HT1080 (cell line): Measurements from ENCODE around the gene NUCB2. TPM values are rescaled to one million over a fixed set of nuclear protein-coding genes. Genes with fewer than 3 reads are reported as not detected.
A peak's percentile ranks its signal among the peaks of the same experiment; 100 is the strongest.
"Not testable (repeated sequence)": the region's sequence is repeated elsewhere in the genome, so short reads cannot be mapped to it uniquely, and the experiment has no call there.

Experiments
- DNase-seq: peaks from one replicate; pipeline ENCODE4 v3.0.0-alpha.2; 2015; ENCODE audit warnings: low read depth
- total RNA-seq: library from RNA; depleted of rRNA; stranded (reverse); fragments of >200 nt; shearing (Covaris generic); gene quantifications from 2 replicates; pipeline ENCODE4 v1.2.3, GENCODE V29; 2014

The NUCB2 gene
- total RNA-seq, 1 experiment from 2014 or later, result 20.1 TPM

GRCh38 chr11:17268500-17268899, 8.0 kb upstream of the NUCB2 start:
- DNase-seq, result not testable (repeated sequence)

- DNase-seq, result no peak
These were observed 7.6 kb upstream of the NUCB2 start for GRCh38 chr11:17268902-17269301.

- DNase-seq, result no peak
These were observed 3.7 kb upstream of the NUCB2 start for GRCh38 chr11:17272801-17273200.

GRCh38 chr11:17273211-17273610, 3.3 kb upstream of the NUCB2 start:
- no peak for DNase-seq

GRCh38 chr11:17273668-17274282, 2.8 kb upstream of the NUCB2 start:
- no peak for DNase-seq

GRCh38 chr11:17275400-17276235, 921 bp upstream of the NUCB2 start:
- no peak for DNase-seq

GRCh38 chr11:17277024-17277584, 565 bp downstream of the NUCB2 start:
- peak; percentile 49 for DNase-seq

- DNase-seq, result no peak
These were observed 4.1 kb downstream of the NUCB2 start for GRCh38 chr11:17280494-17281127.

GRCh38 chr11:17286332-17286731, 9.8 kb downstream of the NUCB2 start:
- no peak for DNase-seq

GRCh38 chr11:17287058-17287457, 10.5 kb downstream of the NUCB2 start:
- DNase-seq, result no peak

- no peak for DNase-seq
These were observed 15.2 kb downstream of the NUCB2 start for GRCh38 chr11:17291710-17292109.

- no peak for DNase-seq
These were observed 16.8 kb downstream of the NUCB2 start for GRCh38 chr11:17293311-17293710.

GRCh38 chr11:17294033-17294432, 17.5 kb downstream of the NUCB2 start:
- no peak for DNase-seq

GRCh38 chr11:17296852-17297559, 20.5 kb downstream of the NUCB2 start:
- no peak for DNase-seq

GRCh38 chr11:17298302-17298701, 21.8 kb downstream of the NUCB2 start:
- peak; percentile 21 for DNase-seq

GRCh38 chr11:17300372-17300771, 23.8 kb downstream of the NUCB2 start:
- no peak for DNase-seq

GRCh38 chr11:17313349-17314231, 37.1 kb downstream of the NUCB2 start:
- DNase-seq, result no peak

- DNase-seq, result peak; percentile 85
These were observed 37.7 kb downstream of the NUCB2 start for GRCh38 chr11:17314232-17314547.

GRCh38 chr11:17314904-17315426, 38.4 kb downstream of the NUCB2 start:
- no peak for DNase-seq

- no peak for DNase-seq
These were observed 52.4 kb downstream of the NUCB2 start for GRCh38 chr11:17328871-17329494.
